Colonic mucosa (tissue), 4 donors: ENCODE results near the gene IL34. TPM values are rescaled to one million over a fixed set of nuclear protein-coding genes. Genes with fewer than 3 reads are reported as not detected.

Experiments used
- DNase-seq: peaks from one replicate; pipeline ENCODE4 v3.0.0-alpha.2; 2020
- H3K27ac ChIP-seq: fragments of 200-600 bp; one replicate; pipeline ENCODE4 v1.8.0; 2021
- H3K27me3 ChIP-seq: fragments of 200-600 bp; one replicate; pipeline ENCODE4 v1.8.0; 2021
- H3K36me3 ChIP-seq: fragments of 200-600 bp; one replicate; pipeline ENCODE4 v1.8.0; 2021
- H3K4me1 ChIP-seq: fragments of 200-600 bp; one replicate; pipeline ENCODE4 v1.8.0; 2021; ENCODE audit warnings: mild to moderate bottlenecking
- H3K4me3 ChIP-seq: fragments of 200-600 bp; one replicate; pipeline ENCODE4 v1.8.0; 2021
- H3K9ac ChIP-seq, 2 donors: one replicate each; pipeline ENCODE4 v1.7.0; 2013; ENCODE audit warnings: control low read depth in 2 of 2, low read depth in 2 of 2, low read length in 2 of 2
- H3K9me3 ChIP-seq: fragments of 200-600 bp; one replicate; pipeline ENCODE4 v1.8.0; 2021
- CTCF ChIP-seq: fragments of 200-600 bp; IDR thresholded peaks from one replicate; pipeline ENCODE4 v1.8.0; 2022; ENCODE audit warnings: antibody characterized with exemption, mild to moderate bottlenecking
- intact Hi-C: fragments of 100-400 bp; cut with DNase I; formaldehyde crosslinking; loops from one replicate; pipeline ENCODE4 v1.14.1; 2022
- total RNA-seq, 2 donors: library from RNA; stranded (reverse); fragmentation: NEBNext Ultra II Directional in 1 of 2; extraction: Animal tissue kit (Norgen Biotek cat#: 25700) in 1 of 2; gene quantifications; one replicate each; pipeline ENCODE4 v1.2.1, GENCODE V29; 2021
- donor health status: healthy.
- donor health status: DM: no; HTN: no; CAD: no.
- donor health status: DM: no; HTN: no; CAD: no.

IL34 gene
- total RNA-seq, 2 donors from 2014 or later = 1.1 to 2.8 TPM

DNA sequence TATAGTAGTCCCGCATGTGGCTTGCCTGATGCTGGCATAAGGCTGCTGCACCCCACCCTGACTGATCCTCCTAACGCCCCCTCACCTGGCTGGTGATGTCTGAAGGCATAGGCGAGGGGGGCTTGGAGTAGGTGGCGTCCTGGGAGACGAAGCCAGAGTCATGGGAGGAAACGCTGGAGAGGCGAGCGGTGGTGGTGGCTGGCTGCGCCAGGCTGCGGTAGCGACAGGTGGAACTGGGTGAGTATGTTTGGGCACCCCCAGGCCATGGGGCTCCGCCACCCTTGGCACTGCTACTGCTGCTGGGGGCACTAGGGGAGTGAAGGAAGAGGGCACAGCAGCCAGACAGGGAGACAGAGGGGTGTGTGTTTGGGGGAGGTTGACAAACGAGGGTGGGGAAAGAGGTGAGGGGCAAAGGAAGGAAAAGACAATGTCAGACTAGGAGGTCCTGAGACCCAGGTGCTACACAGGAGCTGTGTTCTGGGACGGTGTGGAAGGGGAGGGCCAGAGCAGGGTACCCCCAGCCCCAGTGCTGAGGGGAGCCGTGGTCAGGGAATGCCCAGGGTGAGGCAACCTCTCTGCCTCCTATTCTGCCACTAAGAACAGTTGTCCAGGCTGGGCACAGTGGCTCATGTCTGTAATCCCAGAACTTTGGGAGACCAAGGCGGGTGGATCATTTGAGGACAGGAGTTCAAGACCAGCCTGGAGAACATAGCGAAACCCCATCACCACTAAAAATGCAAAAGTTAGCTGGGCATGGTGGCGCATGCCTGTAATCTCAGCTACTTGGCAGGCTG lies 28.1 kb downstream of the IL34 start:
- no peak overlapping the region for H3K9ac ChIP-seq
- no peak overlapping the region for H3K4me3 ChIP-seq
- intact Hi-C loops = no loop called here
- no peak overlapping the region for H3K27ac ChIP-seq
- no peaks in the 10 kb centered on the region for H3K27me3 ChIP-seq
- H3K36me3 ChIP-seq = no peaks in the 10 kb centered on the region
- H3K9me3 ChIP-seq = no peaks in the 10 kb centered on the region
- no peak for DNase-seq
- no peak for TF ChIP-seq CTCF
- H3K4me1 ChIP-seq = no peaks in the 10 kb centered on the region

DNA sequence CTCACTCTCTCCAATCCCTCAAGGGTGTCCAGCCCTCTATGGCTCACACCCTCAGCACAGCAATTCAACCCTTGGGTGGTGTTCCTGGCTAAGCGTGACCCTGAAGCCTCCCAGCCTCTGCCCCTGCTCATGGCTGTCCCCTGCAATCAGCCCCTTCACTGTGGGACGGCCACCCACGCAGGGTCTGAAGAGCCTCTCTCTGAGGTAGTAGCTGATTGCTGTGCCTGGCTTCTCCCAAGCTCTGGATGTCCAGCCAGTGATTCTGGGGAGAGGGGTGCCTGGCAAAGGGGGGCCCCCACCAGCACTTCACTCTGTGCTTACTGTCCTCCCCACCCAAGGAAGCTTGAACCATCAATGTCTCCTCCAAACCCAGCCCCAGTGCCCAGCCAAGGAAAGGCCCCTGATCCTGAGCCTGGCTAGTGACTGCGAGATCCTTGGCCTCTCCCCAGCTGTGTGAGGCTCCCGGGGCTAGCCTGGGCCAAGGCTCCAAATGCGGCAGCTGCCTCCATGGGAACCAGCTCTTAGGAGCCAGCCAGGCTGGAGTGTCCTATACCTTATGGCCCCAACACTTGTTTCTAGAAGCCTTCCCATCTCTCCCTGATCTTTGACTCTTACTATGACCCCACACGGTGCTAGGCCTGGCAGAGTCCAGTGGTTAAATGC lies 29.6 kb downstream of the IL34 start:
- TF ChIP-seq CTCF = no peak
- no peak for DNase-seq
- H3K4me3 ChIP-seq = no peak overlapping the region
- intact Hi-C loops = no loop called here
- no peak overlapping the region for H3K9ac ChIP-seq
- H3K27ac ChIP-seq = no peak overlapping the region
- no peaks in the 10 kb centered on the region for H3K9me3 ChIP-seq
- no peaks in the 10 kb centered on the region for H3K4me1 ChIP-seq
- H3K27me3 ChIP-seq = no peaks in the 10 kb centered on the region
- no peaks in the 10 kb centered on the region for H3K36me3 ChIP-seq

- Histone ChIP-seq H3K9ac (no peak overlapping the region), H3K36me3 (no peaks in the 10 kb centered on the region), H3K4me3 (no peak overlapping the region), H3K27ac (no peak overlapping the region), H3K27me3 (no peaks in the 10 kb centered on the region), H3K9me3 (no peaks in the 10 kb centered on the region), H3K4me1 (no peaks in the 10 kb centered on the region)
- no peak for TF ChIP-seq CTCF
- intact Hi-C loops = no loop called here
- no peak for DNase-seq
These were observed 30.5 kb downstream of the IL34 start for GRCh38 chr16:70676675-70677498.

DNA sequence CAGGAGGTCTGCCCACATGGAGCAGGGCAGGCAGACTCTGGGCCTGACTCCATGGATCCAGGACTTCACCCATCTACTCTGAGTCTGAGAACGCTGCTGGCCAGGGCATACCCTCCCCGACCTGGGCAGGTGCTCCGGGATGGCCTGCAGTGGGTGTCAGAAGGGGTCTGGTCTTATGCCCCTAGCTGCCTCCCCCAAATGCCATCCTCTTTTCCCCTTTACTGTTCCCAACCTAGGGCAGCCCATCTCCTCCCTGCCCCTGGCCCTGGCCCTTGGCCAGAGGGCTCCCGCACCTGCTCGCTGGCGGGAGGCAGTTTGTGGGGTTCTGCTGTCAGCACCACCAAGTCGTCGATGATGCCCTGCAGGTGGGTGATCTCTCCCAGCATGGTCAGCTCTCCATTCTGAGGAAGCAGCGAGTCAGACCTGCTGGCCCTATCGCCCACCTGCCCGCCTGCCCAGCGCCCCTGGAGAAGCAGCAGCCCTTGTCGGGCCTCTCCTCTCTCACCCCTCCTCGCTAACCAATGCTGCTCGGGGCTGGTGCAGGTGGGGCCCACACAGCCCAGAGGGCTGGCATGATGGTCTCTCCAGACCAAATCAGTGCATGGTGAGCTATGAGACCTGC lies 31.3 kb downstream of the IL34 start:
- DNase-seq = no peak
- no peak for TF ChIP-seq CTCF
- H3K27me3 ChIP-seq = no peaks in the 10 kb centered on the region
- intact Hi-C loops = no loop called here
- H3K4me1 ChIP-seq = no peaks in the 10 kb centered on the region
- no peak overlapping the region for H3K27ac ChIP-seq
- H3K36me3 ChIP-seq = no peaks in the 10 kb centered on the region
- no peaks in the 10 kb centered on the region for H3K9me3 ChIP-seq
- no peak overlapping the region for H3K4me3 ChIP-seq
- no peak overlapping the region for H3K9ac ChIP-seq
